ENCODE data around the gene COL1A1.
A peak's percentile ranks its signal among the peaks of the same experiment; 100 is the strongest.

The COL1A1 gene

DNA sequence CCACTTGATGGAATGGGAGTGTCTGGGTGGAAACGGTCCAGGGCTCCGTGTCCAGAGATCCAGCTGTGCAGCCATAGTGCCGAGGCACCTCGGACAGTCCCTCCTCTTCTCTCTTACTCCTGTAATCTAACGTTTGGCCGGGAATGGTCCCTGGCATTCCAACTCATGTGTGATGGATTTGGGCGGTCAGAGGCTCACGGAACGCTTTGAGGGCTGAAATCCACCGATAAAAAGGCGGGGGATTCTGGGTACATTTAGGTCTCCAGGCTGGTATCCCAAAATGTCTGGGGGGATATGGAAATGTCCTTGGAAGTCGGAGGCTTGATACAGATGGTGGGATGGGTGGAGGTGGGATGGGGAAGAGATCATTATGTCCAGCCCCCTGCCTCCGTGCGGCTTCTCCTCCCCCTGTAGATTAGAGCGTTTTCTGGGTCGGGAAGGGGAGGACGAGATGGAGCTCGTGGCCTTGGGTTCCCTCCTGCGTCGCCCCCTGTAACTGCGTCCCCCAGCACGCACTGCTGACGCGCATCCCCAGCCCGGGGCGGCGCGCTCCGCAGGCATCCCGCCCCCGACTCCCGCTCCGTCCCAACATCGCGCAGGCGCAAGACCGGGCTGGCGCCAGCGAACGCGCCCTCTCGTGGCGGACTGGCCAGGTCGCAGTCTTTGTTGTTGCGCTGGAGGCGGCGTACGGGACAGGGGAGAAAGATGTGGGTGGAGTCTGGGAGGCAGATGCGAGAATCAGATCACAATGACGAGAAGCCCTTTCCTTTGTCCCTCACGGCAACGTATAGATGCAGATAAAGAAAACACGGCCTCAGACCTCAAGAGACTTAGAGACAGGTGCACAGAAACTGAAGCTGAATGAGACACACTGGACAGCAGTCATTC lies 40.2 kb downstream of the COL1A1 start:
- H3K27ac Mint-ChIP-seq: peak overlapping the region; percentile 96
- H3K9me3 Mint-ChIP-seq: peaks cover 5% of the 10 kb centered on the region
- H3K4me3 Mint-ChIP-seq: peak overlapping the region; percentile 75
- H3K27me3 Mint-ChIP-seq (ENCODE audit: low read depth): peaks cover 9% of the 10 kb centered on the region
- H3K36me3 Mint-ChIP-seq (ENCODE audit: low read depth): peaks cover 1% of the 10 kb centered on the region
- DNase-seq (ENCODE audit: low spot score): peak; percentile 96
- H3K4me1 Mint-ChIP-seq (ENCODE audit: low read depth): peaks cover 38% of the 10 kb centered on the region

GRCh38 chr17:50157891-50158290 lies 43.5 kb downstream of the COL1A1 start:
- Mint-ChIP-seq H3K9me3 (peaks cover 5% of the 10 kb centered on the region), H3K27ac (no peak overlapping the region), H3K4me1 (ENCODE audit: low read depth) (peaks cover 50% of the 10 kb centered on the region), H3K27me3 (ENCODE audit: low read depth) (peaks cover 9% of the 10 kb centered on the region), H3K36me3 (ENCODE audit: low read depth) (peaks cover 1% of the 10 kb centered on the region), H3K4me3 (no peak overlapping the region)
- no peak for DNase-seq (ENCODE audit: low spot score)

- Mint-ChIP-seq H3K9me3 (no peaks in the 10 kb centered on the region), H3K27me3 (ENCODE audit: low read depth) (peaks cover 9% of the 10 kb centered on the region), H3K27ac (peak overlapping the region; percentile 52), H3K4me3 (peak overlapping the region; percentile 40), H3K36me3 (ENCODE audit: low read depth) (peaks cover 3% of the 10 kb centered on the region), H3K4me1 (ENCODE audit: low read depth) (peaks cover 44% of the 10 kb centered on the region)
- DNase-seq (ENCODE audit: low spot score): no peak
These were observed 46.2 kb downstream of the COL1A1 start for GRCh38 chr17:50155115-50155819.

DNA sequence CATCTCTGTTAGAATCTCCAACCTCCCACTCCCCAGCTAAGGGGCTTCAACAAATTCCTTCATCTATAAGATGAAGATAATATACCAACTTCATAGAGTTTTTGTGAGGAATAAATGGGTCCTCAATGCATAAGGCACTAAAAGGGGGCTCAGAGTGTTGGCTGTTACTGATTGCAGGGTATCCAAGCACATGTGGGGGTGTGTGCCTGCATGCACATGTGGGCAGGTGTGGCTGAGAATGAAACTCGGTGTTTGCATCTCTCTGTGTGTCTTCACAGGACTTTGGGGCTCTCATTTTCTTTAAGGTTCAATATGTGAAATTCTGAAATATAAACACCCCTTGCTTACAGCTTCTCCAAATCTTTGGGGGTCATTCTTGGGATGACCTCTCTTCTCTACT lies 46.8 kb downstream of the COL1A1 start:
- H3K36me3 Mint-ChIP-seq (ENCODE audit: low read depth): peaks cover 3% of the 10 kb centered on the region
- peak overlapping the region; percentile 52 for H3K27ac Mint-ChIP-seq
- H3K4me3 Mint-ChIP-seq: peak overlapping the region; percentile 40
- no peaks in the 10 kb centered on the region for H3K9me3 Mint-ChIP-seq
- no peak for DNase-seq (ENCODE audit: low spot score)
- H3K27me3 Mint-ChIP-seq (ENCODE audit: low read depth): peaks cover 3% of the 10 kb centered on the region
- peaks cover 40% of the 10 kb centered on the region for H3K4me1 Mint-ChIP-seq (ENCODE audit: low read depth)

GRCh38 chr17:50153650-50154575 lies 47.5 kb downstream of the COL1A1 start:
- no peak overlapping the region for H3K27ac Mint-ChIP-seq
- DNase-seq (ENCODE audit: low spot score): no peak
- no peaks in the 10 kb centered on the region for H3K9me3 Mint-ChIP-seq
- no peak overlapping the region for H3K4me3 Mint-ChIP-seq
- H3K4me1 Mint-ChIP-seq (ENCODE audit: low read depth): peaks cover 37% of the 10 kb centered on the region
- H3K27me3 Mint-ChIP-seq (ENCODE audit: low read depth): no peaks in the 10 kb centered on the region
- H3K36me3 Mint-ChIP-seq (ENCODE audit: low read depth): peaks cover 5% of the 10 kb centered on the region

DNA sequence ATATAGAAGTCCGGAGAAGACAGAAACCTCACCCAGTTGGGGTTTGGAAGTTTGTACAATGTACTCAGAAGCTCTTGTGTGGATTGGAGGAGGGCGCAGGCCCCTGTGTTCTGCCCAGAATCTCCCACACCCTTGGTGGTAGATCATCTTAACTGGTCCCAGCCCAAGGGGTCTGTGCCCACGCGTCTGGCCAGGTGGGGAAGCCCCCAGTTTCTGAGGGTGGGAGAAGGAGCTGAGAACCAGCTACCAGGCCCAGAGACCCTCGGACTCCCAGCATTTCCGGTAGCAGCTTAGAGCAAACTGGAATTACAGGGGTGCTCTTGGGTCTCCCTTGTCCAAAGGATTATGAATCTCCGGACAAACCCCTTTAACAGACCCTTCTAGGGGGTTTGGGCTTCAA lies 48.7 kb downstream of the COL1A1 start:
- no peak for DNase-seq (ENCODE audit: low spot score)
- H3K9me3 Mint-ChIP-seq: no peaks in the 10 kb centered on the region
- no peaks in the 10 kb centered on the region for H3K27me3 Mint-ChIP-seq (ENCODE audit: low read depth)
- peaks cover 14% of the 10 kb centered on the region for H3K36me3 Mint-ChIP-seq (ENCODE audit: low read depth)
- peak overlapping the region; percentile 91 for H3K4me3 Mint-ChIP-seq
- no peak overlapping the region for H3K27ac Mint-ChIP-seq
- peaks cover 28% of the 10 kb centered on the region for H3K4me1 Mint-ChIP-seq (ENCODE audit: low read depth)

- Mint-ChIP-seq H3K27me3 (ENCODE audit: low read depth) (no peaks in the 10 kb centered on the region), H3K4me3 (peak overlapping the region; percentile 91), H3K27ac (peak overlapping the region; percentile 94), H3K36me3 (ENCODE audit: low read depth) (peaks cover 21% of the 10 kb centered on the region), H3K4me1 (ENCODE audit: low read depth) (peaks cover 32% of the 10 kb centered on the region), H3K9me3 (no peaks in the 10 kb centered on the region)
- DNase-seq (ENCODE audit: low spot score): peak; percentile 66
These were observed 49.4 kb downstream of the COL1A1 start for GRCh38 chr17:50151937-50152547.

- no peaks in the 10 kb centered on the region for H3K9me3 Mint-ChIP-seq
- H3K27me3 Mint-ChIP-seq (ENCODE audit: low read depth): no peaks in the 10 kb centered on the region
- peak; percentile 89 for DNase-seq (ENCODE audit: low spot score)
- H3K36me3 Mint-ChIP-seq (ENCODE audit: low read depth): peaks cover 27% of the 10 kb centered on the region
- peak overlapping the region; percentile 91 for H3K4me3 Mint-ChIP-seq
- H3K4me1 Mint-ChIP-seq (ENCODE audit: low read depth): peaks cover 38% of the 10 kb centered on the region
- peak overlapping the region; percentile 94 for H3K27ac Mint-ChIP-seq
These were observed 50.1 kb downstream of the COL1A1 start for GRCh38 chr17:50151041-50151936.

GRCh38 chr17:50150354-50151040 lies 50.9 kb downstream of the COL1A1 start, which contains the start of gene PPP1R9B:
Gene PPP1R9B (minus strand): TSS chr17:50150677. CDS start chr17:50150513, 164 bp downstream.
- H3K9me3 Mint-ChIP-seq: no peaks in the 10 kb centered on the region
- peaks cover 32% of the 10 kb centered on the region for H3K36me3 Mint-ChIP-seq (ENCODE audit: low read depth)
- no peaks in the 10 kb centered on the region for H3K27me3 Mint-ChIP-seq (ENCODE audit: low read depth)
- peak within 1 kb of the TSS; percentile 91 for H3K4me3 Mint-ChIP-seq
- peak within 1 kb of the TSS; percentile 94 for H3K27ac Mint-ChIP-seq
- peaks cover 41% of the 10 kb centered on the region for H3K4me1 Mint-ChIP-seq (ENCODE audit: low read depth)
- no peak for DNase-seq (ENCODE audit: low spot score)

DNA sequence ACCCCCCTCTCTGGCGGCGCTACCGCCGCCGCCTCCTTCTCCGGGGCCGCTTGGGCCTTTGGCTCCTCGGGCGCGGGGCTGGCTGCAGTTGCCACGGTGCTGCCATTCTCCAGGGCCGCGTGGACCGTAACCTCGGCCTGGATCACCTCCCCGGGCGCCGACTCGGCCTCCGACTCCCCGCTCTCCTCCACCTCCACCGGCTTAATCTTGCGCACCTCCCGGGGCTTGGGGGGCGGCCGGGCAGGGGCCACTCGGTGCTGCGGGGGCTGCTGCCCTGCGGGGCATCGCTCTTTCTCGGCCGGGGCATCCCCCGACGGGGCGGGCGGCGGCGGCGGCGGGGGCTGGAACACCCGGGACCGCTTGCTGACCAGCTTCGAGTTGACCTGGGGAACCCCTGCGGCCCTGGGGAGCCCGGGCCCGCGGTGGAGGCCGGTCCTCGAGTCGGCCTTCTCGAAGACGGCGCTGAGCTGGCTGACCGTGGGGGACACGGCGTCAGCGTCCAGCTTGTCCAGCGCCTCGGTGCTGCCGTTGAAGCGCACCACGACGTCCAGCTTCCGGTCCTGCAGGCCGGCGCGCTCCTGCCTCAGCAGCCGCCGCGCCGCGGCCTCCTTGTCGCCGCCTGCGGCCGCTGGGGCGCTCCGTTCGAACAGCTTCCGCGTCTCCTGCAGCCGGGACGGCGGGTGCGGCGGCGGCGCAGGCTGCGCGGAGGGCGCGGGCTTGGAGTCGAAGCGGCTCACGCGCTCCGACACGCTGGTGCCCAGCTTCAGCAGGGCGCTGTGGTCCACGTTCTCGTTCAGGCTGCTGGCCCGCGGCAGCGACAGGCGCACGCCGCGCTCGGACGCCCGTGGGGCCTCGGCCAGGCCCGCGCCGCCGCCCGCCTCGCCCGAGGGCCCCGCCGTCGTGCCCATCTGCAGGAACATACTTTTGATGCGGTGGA lies 51.7 kb downstream of the COL1A1 start:
- peak overlapping the region; percentile 73 for H3K27ac Mint-ChIP-seq
- H3K36me3 Mint-ChIP-seq (ENCODE audit: low read depth): peaks cover 36% of the 10 kb centered on the region
- no peaks in the 10 kb centered on the region for H3K27me3 Mint-ChIP-seq (ENCODE audit: low read depth)
- H3K4me3 Mint-ChIP-seq: peak overlapping the region; percentile 91
- DNase-seq (ENCODE audit: low spot score): peak; percentile 51
- H3K9me3 Mint-ChIP-seq: no peaks in the 10 kb centered on the region
- H3K4me1 Mint-ChIP-seq (ENCODE audit: low read depth): peaks cover 40% of the 10 kb centered on the region

DNA sequence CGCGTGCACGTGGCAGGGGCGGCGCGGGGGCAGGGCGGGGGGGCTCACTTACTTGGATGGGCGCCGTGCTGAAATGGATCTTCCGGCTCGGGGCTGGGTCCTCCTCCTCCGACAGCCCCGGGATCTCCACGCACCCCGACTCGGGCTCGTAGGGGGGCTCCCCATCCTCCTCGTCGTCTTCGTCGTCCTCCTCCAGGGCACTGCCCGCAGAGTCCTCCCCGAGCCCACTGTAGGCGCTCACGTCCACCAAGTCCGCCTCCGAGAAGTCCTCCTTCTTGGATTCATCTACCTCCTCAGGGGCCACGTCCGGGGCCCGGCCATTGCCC lies 52.4 kb downstream of the COL1A1 start:
- no peaks in the 10 kb centered on the region for H3K27me3 Mint-ChIP-seq (ENCODE audit: low read depth)
- peaks cover 42% of the 10 kb centered on the region for H3K36me3 Mint-ChIP-seq (ENCODE audit: low read depth)
- peaks cover 40% of the 10 kb centered on the region for H3K4me1 Mint-ChIP-seq (ENCODE audit: low read depth)
- H3K4me3 Mint-ChIP-seq: peak overlapping the region; percentile 91
- peak overlapping the region; percentile 73 for H3K27ac Mint-ChIP-seq
- no peaks in the 10 kb centered on the region for H3K9me3 Mint-ChIP-seq
- DNase-seq (ENCODE audit: low spot score): no peak
